GM10266 (cell line): Measurements from ENCODE around the gene PARD3.

Source experiments
- DNase-seq: peaks from one replicate; pipeline ENCODE4 v3.0.0; 2012; ENCODE audit errors: extremely low spot score
- TF ChIP-seq, protein P1 (sequence below): IDR thresholded peaks from 2 replicates; pipeline ENCODE4 v1.5.1; 2012; ENCODE audit warnings: mild to moderate bottlenecking, low read depth; ENCODE audit not compliant: control insufficient read depth, insufficient read depth; ENCODE audit errors: missing control alignments

Gene PARD3

DNA sequence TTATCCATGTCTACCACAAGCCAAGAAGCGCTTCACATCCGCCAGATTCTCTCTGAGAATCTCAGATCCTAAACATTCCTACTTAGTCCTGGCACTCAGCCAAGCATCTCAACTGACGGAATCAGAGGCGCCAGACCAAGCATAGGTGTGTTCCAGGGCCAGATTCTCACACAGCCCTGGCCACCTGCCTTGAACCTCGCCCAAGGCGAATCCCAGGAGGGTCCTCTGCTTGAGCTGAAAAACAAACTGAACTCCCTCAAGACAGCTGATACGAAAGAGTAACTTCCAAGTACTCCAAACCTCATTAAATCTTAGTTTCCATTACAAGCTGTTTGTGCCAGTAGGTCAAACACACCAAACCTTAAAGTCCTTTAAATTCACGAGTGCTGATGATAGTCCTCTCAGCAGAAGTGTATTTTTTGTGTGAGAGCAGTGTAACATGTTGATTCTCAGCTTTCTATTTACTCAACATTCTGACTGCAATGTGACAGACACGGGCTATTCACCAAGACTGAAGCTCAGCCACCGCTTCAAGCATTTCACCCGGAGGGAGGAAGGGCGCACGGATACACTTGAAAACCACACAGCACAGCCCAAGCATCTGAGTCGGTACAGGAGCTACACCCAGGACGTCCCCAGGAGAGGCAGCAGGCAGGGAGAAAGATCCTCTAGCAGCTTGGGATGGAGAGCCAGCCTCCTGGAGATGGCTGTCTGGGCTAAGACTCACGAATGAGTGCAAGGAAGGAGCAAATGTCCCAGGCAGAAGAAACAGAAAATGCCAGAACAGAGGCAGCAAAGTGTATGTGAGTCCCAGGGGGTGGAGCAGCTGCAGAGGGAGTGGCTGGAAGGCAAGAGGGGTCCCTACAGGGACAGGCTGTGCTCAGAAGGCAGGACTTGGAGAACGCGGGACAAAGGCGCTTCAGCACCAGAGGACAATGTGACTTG, 6.0 kb downstream of the PARD3 start:
- TF ChIP-seq, protein P1, sequence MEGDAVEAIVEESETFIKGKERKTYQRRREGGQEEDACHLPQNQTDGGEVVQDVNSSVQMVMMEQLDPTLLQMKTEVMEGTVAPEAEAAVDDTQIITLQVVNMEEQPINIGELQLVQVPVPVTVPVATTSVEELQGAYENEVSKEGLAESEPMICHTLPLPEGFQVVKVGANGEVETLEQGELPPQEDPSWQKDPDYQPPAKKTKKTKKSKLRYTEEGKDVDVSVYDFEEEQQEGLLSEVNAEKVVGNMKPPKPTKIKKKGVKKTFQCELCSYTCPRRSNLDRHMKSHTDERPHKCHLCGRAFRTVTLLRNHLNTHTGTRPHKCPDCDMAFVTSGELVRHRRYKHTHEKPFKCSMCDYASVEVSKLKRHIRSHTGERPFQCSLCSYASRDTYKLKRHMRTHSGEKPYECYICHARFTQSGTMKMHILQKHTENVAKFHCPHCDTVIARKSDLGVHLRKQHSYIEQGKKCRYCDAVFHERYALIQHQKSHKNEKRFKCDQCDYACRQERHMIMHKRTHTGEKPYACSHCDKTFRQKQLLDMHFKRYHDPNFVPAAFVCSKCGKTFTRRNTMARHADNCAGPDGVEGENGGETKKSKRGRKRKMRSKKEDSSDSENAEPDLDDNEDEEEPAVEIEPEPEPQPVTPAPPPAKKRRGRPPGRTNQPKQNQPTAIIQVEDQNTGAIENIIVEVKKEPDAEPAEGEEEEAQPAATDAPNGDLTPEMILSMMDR: no peak
- DNase-seq: no peak

DNA sequence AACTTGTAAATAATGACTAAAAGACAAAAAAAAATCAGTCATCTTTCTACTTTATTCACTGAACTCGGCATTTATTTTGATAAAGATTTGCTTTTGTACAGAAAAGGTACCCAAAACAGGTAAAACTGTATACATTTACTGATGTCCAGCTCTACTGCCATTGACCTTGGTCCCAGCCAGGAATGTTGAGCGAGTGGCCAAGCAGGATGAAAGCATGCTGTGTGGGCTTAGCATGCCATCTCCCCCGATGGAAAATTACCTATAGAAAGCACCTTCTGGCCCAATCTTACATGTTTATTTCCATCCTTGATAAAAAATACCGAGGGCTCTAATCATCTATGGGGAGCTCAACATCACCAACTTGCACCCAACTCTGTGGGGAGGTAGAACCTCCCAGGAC, 6.8 kb downstream of the PARD3 start:
- DNase-seq: no peak
- TF ChIP-seq, protein P1: no peak

DNA sequence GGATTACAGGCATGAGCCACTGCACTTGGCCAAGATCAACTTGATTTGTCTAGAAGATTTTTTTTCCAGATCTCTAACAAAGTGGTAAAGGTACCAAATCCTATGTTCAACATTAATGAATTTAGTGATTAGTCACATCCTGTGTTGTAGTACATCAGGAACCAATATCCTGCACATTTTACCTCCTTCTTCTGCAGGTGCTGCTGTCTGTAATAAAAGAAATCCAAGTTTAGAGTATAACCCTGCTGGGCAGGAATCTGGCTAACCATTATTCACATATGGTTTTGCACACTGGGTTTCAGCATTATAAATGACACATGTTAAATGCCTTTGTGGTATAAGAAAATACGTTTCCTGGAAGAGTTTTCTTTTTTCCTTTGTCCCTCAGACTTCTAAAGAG, 10.8 kb downstream of the PARD3 start:
- TF ChIP-seq, protein P1: no peak
- DNase-seq: no peak

DNA sequence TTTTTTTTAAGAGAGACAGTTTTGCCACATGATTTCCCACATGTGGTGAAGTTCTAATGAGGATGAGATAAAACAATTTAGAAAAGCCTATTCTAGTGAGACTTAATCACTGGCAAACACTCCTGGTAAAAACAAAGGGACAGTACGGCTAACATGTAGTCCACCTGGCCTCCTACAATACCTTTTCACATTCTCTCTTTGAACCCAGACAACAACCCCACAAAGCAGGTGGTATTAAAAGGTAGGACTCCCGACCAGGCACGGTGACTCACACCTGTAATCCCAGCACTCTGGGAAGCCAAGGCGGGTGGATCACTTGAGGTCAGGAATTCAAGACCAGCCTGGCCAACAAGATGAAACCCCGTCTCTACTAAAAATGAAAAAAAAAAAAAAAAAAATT, 12.4 kb downstream of the PARD3 start:
- DNase-seq: no peak
- TF ChIP-seq, protein P1: no peak

DNA sequence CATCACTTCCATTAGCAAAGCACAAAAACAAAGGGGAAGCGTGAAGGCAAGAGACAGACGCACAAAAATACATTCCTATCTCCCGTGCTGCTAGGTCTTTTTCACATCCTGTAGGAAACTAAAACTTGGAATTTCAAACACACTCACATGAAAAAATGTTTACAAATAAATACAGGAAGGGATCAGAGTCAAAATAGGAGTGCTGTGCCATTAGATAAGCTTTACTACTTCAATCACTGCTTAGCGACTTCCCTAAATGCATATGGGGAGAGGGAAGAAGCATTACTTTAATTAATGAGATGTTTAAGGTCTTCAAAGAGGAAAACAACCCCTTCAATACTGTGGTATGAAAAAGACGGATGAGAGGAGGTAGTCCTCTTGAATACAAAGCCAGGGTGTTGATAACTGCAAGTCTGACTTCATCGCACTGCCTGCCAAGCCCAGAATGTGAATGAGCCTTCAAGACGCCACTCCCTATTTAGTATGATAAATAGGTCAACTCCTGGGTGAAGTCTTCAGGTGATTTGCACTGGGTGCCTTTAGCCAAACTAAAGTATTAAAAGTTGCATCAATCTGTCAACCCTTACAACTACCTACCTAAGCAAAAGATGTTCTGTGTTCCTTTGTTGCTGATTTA, 13.9 kb downstream of the PARD3 start:
- TF ChIP-seq, protein P1: no peak
- DNase-seq: no peak

DNA sequence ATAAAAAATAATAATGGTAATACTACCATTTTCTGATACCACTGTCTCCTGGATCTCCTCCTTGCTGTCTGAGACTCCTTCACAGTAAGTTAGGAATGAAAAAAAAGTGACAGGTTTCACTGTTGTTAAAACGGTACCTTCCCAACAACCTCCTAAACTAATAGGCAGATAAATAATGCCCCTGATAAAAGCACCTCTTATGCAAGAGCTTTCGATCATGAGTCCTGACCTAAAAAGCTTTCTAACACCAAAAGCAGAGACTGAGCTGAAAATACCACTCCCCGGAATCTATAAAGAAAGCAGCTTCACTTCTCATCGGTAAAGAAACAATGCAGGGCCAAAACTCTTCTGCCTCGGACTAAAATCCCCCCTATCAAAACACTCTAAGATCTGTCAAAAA, 14.5 kb downstream of the PARD3 start:
- TF ChIP-seq, protein P1: no peak
- no peak for DNase-seq

DNA sequence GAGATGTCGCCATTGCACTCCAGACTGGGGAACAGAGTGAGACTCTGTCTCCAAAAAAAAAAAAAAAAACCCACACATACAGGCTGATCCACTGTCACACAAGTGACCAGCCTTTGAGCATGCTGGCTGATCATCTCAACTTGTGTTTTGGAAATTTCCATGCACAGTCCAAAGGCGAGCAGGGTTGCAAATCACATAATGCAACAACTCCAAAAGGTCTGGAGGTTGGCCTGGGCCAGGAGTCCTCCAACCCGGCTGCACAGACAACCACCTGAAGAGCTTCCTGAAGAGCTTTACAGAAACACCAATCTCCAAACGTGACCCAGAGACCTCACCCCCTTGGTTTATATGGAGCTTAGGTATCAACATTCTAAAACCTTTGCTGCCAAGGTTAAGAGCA, 16.4 kb downstream of the PARD3 start:
- TF ChIP-seq, protein P1: no peak

More for the DNA sequence above, 16.4 kb downstream of the PARD3 start:
- no peak for DNase-seq
